ENCODE results near the gene GDI2.

Gene GDI2

DNA sequence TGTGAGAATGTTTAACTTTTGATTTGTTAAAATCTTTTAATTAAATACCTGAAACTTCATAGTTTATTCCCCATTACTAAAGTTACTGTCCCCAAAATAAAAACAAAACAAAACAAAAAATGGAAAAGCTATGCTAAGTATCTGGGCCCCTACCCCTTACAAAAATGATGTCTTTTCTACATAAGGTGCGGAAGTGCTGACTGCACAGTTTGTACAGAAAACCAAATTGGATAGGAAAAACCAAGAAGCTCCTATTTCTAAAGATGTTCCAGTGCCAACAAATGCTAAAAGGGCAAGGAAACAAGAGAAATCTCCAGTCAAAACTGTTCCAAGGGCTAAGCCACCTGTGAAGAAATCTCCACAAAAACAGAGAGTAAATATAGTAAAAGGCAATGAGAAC is 78.1 kb downstream of the GDI2 start:
- no peak for TF ChIP-seq SIN3A (IDR thresholded peaks at IDR 0.05; ENCODE audit: borderline replicate concordance, insufficient read depth, low read length)
- no peak for TF ChIP-seq TAF1 (IDR thresholded peaks at IDR 0.05; ENCODE audit: borderline replicate concordance, insufficient read depth, low read length)
- TF ChIP-seq POLR2AphosphoS5 (IDR thresholded peaks at IDR 0.05; ENCODE audit: low read depth, low read length) = no peak
- TF ChIP-seq FOXP2 (optimal IDR thresholded peaks at IDR 0.05; ENCODE audit: borderline replicate concordance, extremely low read depth, extremely low read length, insufficient read depth) = no peak
- TF ChIP-seq, protein P1, sequence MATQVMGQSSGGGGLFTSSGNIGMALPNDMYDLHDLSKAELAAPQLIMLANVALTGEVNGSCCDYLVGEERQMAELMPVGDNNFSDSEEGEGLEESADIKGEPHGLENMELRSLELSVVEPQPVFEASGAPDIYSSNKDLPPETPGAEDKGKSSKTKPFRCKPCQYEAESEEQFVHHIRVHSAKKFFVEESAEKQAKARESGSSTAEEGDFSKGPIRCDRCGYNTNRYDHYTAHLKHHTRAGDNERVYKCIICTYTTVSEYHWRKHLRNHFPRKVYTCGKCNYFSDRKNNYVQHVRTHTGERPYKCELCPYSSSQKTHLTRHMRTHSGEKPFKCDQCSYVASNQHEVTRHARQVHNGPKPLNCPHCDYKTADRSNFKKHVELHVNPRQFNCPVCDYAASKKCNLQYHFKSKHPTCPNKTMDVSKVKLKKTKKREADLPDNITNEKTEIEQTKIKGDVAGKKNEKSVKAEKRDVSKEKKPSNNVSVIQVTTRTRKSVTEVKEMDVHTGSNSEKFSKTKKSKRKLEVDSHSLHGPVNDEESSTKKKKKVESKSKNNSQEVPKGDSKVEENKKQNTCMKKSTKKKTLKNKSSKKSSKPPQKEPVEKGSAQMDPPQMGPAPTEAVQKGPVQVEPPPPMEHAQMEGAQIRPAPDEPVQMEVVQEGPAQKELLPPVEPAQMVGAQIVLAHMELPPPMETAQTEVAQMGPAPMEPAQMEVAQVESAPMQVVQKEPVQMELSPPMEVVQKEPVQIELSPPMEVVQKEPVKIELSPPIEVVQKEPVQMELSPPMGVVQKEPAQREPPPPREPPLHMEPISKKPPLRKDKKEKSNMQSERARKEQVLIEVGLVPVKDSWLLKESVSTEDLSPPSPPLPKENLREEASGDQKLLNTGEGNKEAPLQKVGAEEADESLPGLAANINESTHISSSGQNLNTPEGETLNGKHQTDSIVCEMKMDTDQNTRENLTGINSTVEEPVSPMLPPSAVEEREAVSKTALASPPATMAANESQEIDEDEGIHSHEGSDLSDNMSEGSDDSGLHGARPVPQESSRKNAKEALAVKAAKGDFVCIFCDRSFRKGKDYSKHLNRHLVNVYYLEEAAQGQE (IDR thresholded peaks at IDR 0.05; ENCODE audit: insufficient read depth in 1 of 2, low read depth in 2 of 2, low read length in 2 of 2) = no peak

DNA sequence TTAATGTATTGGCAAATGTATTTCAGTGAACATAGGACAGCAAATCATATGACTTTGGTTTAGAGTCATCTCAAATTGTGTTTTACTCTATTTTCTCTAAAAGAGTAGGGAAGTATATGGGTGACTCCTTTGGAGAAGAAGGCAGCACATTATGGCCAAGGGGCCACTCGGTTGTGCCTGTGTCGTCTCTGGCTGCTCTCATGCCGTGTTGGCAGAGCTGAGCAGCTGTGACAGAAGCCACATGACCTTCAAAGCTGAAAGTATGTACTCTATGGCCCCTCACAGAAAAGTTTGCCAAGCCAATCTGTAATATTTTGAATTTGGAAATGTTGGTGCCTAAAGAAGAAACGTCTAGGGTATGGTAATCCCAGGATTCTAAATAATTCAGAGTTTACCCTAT is 81.1 kb downstream of the GDI2 start:
- TF ChIP-seq, protein P1 (IDR thresholded peaks at IDR 0.05; ENCODE audit: insufficient read depth in 1 of 2, low read depth in 2 of 2, low read length in 2 of 2) = no peak
- TF ChIP-seq POLR2AphosphoS5 (IDR thresholded peaks at IDR 0.05; ENCODE audit: low read depth, low read length) (no peak), FOXP2 (optimal IDR thresholded peaks at IDR 0.05; ENCODE audit: borderline replicate concordance, extremely low read depth, extremely low read length, insufficient read depth) (no peak), TAF1 (IDR thresholded peaks at IDR 0.05; ENCODE audit: borderline replicate concordance, insufficient read depth, low read length) (no peak), SIN3A (IDR thresholded peaks at IDR 0.05; ENCODE audit: borderline replicate concordance, insufficient read depth, low read length) (no peak)

DNA sequence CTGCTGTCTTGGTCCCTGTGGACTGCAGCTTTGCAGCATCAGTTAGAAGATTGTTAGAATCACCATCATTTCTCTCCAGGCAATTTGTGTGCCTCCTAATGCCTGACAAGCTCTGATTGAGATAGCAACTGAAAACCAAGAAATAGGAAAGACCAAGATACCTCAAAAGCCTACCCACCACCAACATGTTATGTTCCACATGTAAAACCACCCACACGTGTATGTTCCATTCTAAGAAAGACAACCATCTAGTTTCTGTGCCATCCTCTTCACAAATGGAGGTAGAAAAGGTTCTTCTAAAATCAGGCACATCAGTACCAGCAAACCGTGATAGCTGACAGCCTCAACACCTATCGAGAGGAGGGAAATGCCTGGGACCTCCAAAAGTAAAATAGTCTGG is 81.7 kb downstream of the GDI2 start:
- TF ChIP-seq, protein P1 (IDR thresholded peaks at IDR 0.05; ENCODE audit: insufficient read depth in 1 of 2, low read depth in 2 of 2, low read length in 2 of 2) = no peak
- TF ChIP-seq SIN3A (IDR thresholded peaks at IDR 0.05; ENCODE audit: borderline replicate concordance, insufficient read depth, low read length) (no peak), FOXP2 (optimal IDR thresholded peaks at IDR 0.05; ENCODE audit: borderline replicate concordance, extremely low read depth, extremely low read length, insufficient read depth) (no peak), TAF1 (IDR thresholded peaks at IDR 0.05; ENCODE audit: borderline replicate concordance, insufficient read depth, low read length) (no peak), POLR2AphosphoS5 (IDR thresholded peaks at IDR 0.05; ENCODE audit: low read depth, low read length) (no peak)

DNA sequence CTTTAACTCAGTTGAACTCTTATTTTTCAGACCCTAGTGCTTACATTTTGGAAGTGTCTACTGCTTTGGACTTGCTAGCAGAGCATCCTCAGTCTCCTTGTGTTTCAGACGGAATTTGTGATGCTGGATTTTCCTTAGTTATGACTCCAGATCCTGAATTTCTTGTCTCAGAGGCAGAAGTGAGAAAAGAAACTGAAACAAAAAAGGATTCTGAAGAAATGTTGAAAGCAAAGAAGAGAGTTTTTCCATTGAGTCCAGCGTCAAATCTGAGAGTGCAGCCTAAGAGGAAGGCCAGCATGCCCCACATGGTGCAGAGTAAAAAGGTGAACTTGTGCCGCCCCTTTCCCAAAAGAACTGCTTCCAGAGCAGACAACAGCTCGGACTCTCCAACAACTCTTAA is 82.5 kb downstream of the GDI2 start:
- no peak for TF ChIP-seq POLR2AphosphoS5 (IDR thresholded peaks at IDR 0.05; ENCODE audit: low read depth, low read length)
- no peak for TF ChIP-seq TAF1 (IDR thresholded peaks at IDR 0.05; ENCODE audit: borderline replicate concordance, insufficient read depth, low read length)
- TF ChIP-seq SIN3A (IDR thresholded peaks at IDR 0.05; ENCODE audit: borderline replicate concordance, insufficient read depth, low read length) = no peak
- no peak for TF ChIP-seq FOXP2 (optimal IDR thresholded peaks at IDR 0.05; ENCODE audit: borderline replicate concordance, extremely low read depth, extremely low read length, insufficient read depth)
- TF ChIP-seq, protein P1 (IDR thresholded peaks at IDR 0.05; ENCODE audit: insufficient read depth in 1 of 2, low read depth in 2 of 2, low read length in 2 of 2) = no peak

DNA sequence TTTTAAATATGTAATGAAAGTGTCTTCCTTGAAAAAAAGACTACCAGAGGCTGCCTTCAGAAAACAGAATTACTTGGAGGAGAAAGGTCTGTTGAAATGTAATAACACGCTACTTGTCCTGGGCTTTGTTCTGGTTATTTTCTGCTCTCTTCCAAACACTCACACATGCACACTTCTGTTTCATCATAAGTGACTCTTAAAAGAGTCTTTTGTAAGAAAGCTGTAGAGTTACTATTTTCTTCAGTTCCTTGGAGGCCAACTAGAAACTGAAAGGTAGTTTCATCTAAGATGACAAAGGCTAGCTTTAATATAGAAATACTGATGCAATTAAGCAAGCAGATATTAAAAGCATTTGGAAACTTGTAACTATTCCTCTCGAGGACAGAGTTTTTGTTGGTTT is 89.5 kb downstream of the GDI2 start:
- TF ChIP-seq FOXP2 (optimal IDR thresholded peaks at IDR 0.05; ENCODE audit: borderline replicate concordance, extremely low read depth, extremely low read length, insufficient read depth) = no peak
- TF ChIP-seq, protein P1 (IDR thresholded peaks at IDR 0.05; ENCODE audit: insufficient read depth in 1 of 2, low read depth in 2 of 2, low read length in 2 of 2) = no peak
